Measurements from ENCODE around the gene PEAK1. TPM values are rescaled to one million over a fixed set of nuclear protein-coding genes. Genes with fewer than 3 reads are reported as not detected.

Gene PEAK1
- total RNA-seq, 2 donors from 2014 or later: 25.4 to 38.4 TPM

GRCh38 chr15:77416954-77417353 lies 3.0 kb downstream of the PEAK1 start:
- no peak overlapping the region for H3K27ac Mint-ChIP-seq
- Histone ChIP-seq H3K9ac (ENCODE audit: extremely low read depth, low read length, poor library complexity, severe bottlenecking) (no peak overlapping the region), H3K27ac (ENCODE audit: low read depth, low read length) (no peak overlapping the region), H3K9me3 (ENCODE audit: control insufficient read depth, low read length) (no peaks in the 10 kb centered on the region), H3K4me1 (ENCODE audit: control insufficient read depth, insufficient read depth, low read length) (peaks cover 4% of the 10 kb centered on the region), H3K27me3 (ENCODE audit: control insufficient read depth, insufficient read depth, low read length, poor library complexity, severe bottlenecking) (no peaks in the 10 kb centered on the region), H3K36me3 (ENCODE audit: control insufficient read depth, insufficient read depth, low read length) (no peaks in the 10 kb centered on the region), H3K4me3 (ENCODE audit: low read length) (no peak overlapping the region)
- peaks cover 16% of the 10 kb centered on the region for H3K27me3 Mint-ChIP-seq (ENCODE audit: insufficient read depth)
- 80% methylated on average over 1 of the region's 1 CpG; no CpG with 5 or more reads in 1 of the 2 experiments for WGBS, 2 experiments (ENCODE audit: insufficient coverage in 1 of 2, insufficient read length in 1 of 2)
- H3K9me3 Mint-ChIP-seq: no peaks in the 10 kb centered on the region
- H3K4me1 Mint-ChIP-seq: peaks cover 23% of the 10 kb centered on the region
- no peaks in the 10 kb centered on the region for H3K36me3 Mint-ChIP-seq (ENCODE audit: low read depth)
- H3K4me3 Mint-ChIP-seq: no peak overlapping the region
- DNase-seq: no peak
- TF ChIP-seq, protein P1, sequence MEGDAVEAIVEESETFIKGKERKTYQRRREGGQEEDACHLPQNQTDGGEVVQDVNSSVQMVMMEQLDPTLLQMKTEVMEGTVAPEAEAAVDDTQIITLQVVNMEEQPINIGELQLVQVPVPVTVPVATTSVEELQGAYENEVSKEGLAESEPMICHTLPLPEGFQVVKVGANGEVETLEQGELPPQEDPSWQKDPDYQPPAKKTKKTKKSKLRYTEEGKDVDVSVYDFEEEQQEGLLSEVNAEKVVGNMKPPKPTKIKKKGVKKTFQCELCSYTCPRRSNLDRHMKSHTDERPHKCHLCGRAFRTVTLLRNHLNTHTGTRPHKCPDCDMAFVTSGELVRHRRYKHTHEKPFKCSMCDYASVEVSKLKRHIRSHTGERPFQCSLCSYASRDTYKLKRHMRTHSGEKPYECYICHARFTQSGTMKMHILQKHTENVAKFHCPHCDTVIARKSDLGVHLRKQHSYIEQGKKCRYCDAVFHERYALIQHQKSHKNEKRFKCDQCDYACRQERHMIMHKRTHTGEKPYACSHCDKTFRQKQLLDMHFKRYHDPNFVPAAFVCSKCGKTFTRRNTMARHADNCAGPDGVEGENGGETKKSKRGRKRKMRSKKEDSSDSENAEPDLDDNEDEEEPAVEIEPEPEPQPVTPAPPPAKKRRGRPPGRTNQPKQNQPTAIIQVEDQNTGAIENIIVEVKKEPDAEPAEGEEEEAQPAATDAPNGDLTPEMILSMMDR (conservative IDR thresholded peaks at IDR 0.05): no peak

DNA sequence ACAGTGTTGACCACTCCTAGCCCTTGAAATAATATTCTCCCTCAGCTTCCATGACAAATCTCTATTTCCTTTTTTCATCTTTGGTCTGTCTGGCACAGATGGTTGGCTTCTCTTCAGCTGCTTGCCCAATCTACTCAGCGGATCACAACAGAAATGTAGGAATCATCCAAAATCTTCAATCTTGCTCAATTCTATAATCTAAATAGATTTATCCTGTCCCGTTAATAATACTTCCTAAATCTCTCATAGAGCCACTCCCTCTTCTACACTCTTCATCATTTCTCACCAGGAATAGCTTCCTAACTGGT lies 3.8 kb downstream of the PEAK1 start:
- no peaks in the 10 kb centered on the region for H3K36me3 Mint-ChIP-seq (ENCODE audit: low read depth)
- Histone ChIP-seq H3K36me3 (ENCODE audit: control insufficient read depth, insufficient read depth, low read length) (no peaks in the 10 kb centered on the region), H3K27ac (ENCODE audit: low read depth, low read length) (no peak overlapping the region), H3K4me1 (ENCODE audit: control insufficient read depth, insufficient read depth, low read length) (peaks cover 4% of the 10 kb centered on the region), H3K9ac (ENCODE audit: extremely low read depth, low read length, poor library complexity, severe bottlenecking) (no peak overlapping the region), H3K4me3 (ENCODE audit: low read length) (no peak overlapping the region), H3K9me3 (ENCODE audit: control insufficient read depth, low read length) (no peaks in the 10 kb centered on the region), H3K27me3 (ENCODE audit: control insufficient read depth, insufficient read depth, low read length, poor library complexity, severe bottlenecking) (no peaks in the 10 kb centered on the region)
- no peaks in the 10 kb centered on the region for H3K9me3 Mint-ChIP-seq
- 90 to 100% methylated on average over 2 of the region's 2 CpGs for WGBS, 2 experiments (ENCODE audit: insufficient coverage in 1 of 2, insufficient read length in 1 of 2)
- no peak for DNase-seq
- H3K4me3 Mint-ChIP-seq: no peak overlapping the region
- peaks cover 17% of the 10 kb centered on the region for H3K4me1 Mint-ChIP-seq
- TF ChIP-seq, protein P1 (conservative IDR thresholded peaks at IDR 0.05): no peak
- H3K27me3 Mint-ChIP-seq (ENCODE audit: insufficient read depth): peaks cover 16% of the 10 kb centered on the region
- H3K27ac Mint-ChIP-seq: no peak overlapping the region

DNA sequence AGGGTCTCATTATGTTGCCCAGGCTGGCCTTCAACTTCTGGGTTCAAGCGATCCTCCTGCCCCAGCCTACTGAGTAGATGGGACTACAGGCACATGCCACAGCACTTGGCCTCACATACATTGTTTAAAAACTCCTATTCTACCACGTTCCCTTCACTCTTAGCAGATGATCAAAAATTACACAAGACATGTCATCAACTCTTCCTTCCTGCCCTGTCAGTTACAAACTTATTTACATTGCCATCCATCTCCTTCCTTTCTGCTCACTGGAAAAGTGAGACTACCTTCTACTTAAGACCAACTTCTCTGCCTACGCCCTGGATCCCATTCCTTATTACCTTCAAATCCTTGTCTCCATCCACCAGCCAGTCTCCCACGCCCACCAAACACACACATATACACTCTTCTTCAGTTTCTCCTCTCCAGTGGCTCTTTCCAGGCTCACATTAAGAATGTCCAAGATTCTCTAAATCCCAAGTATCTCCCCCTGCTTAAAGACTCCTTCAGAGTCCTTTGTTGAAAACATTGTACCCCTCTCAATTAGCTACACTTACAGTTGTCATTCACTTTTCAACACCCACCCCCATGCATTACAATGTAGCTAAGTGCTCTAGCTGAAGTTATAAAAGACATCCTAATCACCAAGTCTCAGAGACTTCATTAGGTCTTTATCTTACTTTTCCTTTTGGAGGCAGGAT lies 4.3 kb downstream of the PEAK1 start:
- H3K4me3 Mint-ChIP-seq: no peak overlapping the region
- TF ChIP-seq, protein P1 (conservative IDR thresholded peaks at IDR 0.05): no peak
- Histone ChIP-seq H3K4me3 (ENCODE audit: low read length) (no peak overlapping the region), H3K4me1 (ENCODE audit: control insufficient read depth, insufficient read depth, low read length) (peaks cover 4% of the 10 kb centered on the region), H3K27ac (ENCODE audit: low read depth, low read length) (no peak overlapping the region), H3K9me3 (ENCODE audit: control insufficient read depth, low read length) (no peaks in the 10 kb centered on the region), H3K27me3 (ENCODE audit: control insufficient read depth, insufficient read depth, low read length, poor library complexity, severe bottlenecking) (no peaks in the 10 kb centered on the region), H3K36me3 (ENCODE audit: control insufficient read depth, insufficient read depth, low read length) (no peaks in the 10 kb centered on the region), H3K9ac (ENCODE audit: extremely low read depth, low read length, poor library complexity, severe bottlenecking) (no peak overlapping the region)
- H3K4me1 Mint-ChIP-seq: peaks cover 17% of the 10 kb centered on the region
- H3K27ac Mint-ChIP-seq: no peak overlapping the region
- no peaks in the 10 kb centered on the region for H3K36me3 Mint-ChIP-seq (ENCODE audit: low read depth)
- DNase-seq: no peak
- 83 to 91% methylated on average over 4 of the region's 4 CpGs for WGBS, 2 experiments (ENCODE audit: insufficient coverage in 1 of 2, insufficient read length in 1 of 2)
- H3K27me3 Mint-ChIP-seq (ENCODE audit: insufficient read depth): peaks cover 16% of the 10 kb centered on the region
- no peaks in the 10 kb centered on the region for H3K9me3 Mint-ChIP-seq

Data from endodermal cell (in vitro differentiated cells).